ENCODE measurements around the gene RAB6B. TPM values are rescaled to one million over a fixed set of nuclear protein-coding genes. Genes with fewer than 3 reads are reported as not detected.

RAB6B gene
- total RNA-seq, 1 donor: 0.72 TPM

DNA sequence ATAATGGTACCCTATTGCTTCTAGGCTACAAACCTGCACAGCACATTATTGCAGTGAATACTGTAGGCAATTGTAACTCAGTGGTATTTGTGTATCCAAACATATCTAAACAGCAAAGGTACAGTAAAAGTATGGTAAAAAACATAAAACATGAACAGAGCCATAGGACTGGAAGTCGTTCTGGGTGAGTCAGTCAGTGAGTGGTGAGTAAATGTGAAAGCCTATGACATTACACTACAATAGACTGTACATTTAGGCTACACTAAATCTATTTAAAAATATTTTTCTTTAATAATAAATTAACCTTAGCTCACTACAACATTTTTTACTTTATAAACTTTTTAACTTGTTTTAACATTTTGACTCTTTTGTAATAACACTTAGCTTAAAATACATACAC is 21.3 kb downstream of the RAB6B start:
- Histone ChIP-seq H2AFZ (ENCODE audit: low read length) (no peak overlapping the region), H3K27me3 (ENCODE audit: insufficient read depth, low read length) (peaks cover 25% of the 10 kb centered on the region), H3K4me3 (ENCODE audit: insufficient read depth, low read length) (no peak overlapping the region), H3K4me2 (ENCODE audit: insufficient read depth, low read length) (no peak overlapping the region), H3K79me2 (ENCODE audit: insufficient read depth, low read length) (no peaks in the 10 kb centered on the region), H4K20me1 (ENCODE audit: insufficient read depth, low read length) (no peaks in the 10 kb centered on the region), H3K9me3 (ENCODE audit: low read depth, low read length) (no peaks in the 10 kb centered on the region), H3K4me1 (ENCODE audit: insufficient read depth, low read length) (no peaks in the 10 kb centered on the region), H3K27ac (ENCODE audit: low read depth, low read length) (no peak overlapping the region), H3K36me3 (ENCODE audit: insufficient read depth, low read length) (no peaks in the 10 kb centered on the region)
- DNase-seq (ENCODE audit: insufficient read length, low spot score, missing footprints): no peak
- TF ChIP-seq, protein P1, sequence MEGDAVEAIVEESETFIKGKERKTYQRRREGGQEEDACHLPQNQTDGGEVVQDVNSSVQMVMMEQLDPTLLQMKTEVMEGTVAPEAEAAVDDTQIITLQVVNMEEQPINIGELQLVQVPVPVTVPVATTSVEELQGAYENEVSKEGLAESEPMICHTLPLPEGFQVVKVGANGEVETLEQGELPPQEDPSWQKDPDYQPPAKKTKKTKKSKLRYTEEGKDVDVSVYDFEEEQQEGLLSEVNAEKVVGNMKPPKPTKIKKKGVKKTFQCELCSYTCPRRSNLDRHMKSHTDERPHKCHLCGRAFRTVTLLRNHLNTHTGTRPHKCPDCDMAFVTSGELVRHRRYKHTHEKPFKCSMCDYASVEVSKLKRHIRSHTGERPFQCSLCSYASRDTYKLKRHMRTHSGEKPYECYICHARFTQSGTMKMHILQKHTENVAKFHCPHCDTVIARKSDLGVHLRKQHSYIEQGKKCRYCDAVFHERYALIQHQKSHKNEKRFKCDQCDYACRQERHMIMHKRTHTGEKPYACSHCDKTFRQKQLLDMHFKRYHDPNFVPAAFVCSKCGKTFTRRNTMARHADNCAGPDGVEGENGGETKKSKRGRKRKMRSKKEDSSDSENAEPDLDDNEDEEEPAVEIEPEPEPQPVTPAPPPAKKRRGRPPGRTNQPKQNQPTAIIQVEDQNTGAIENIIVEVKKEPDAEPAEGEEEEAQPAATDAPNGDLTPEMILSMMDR (IDR thresholded peaks at IDR 0.05; ENCODE audit: extremely low read depth, low read depth, low read length): no peak

DNA sequence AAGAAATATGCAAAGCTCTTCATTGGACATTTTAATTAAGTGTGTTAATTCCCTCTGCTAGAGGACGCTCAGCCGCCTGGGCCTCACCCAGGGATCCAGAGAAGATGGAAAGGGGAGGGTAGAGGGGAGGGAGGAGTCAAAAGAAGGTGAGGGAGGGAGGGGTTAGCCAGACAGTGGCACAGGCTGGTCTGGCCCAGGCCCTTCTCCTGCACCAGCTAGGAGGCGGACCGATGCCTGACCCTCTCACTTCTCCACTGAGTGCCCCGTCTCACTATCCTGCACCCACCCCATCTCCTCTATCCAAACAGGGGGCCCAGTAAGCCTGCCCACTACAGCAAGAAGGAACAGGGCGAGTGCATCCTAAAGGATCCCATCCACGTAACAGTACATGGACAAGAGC is 22.9 kb downstream of the RAB6B start:
- no peak overlapping the region for H3K27ac ChIP-seq (ENCODE audit: low read depth, low read length)
- H3K9me3 ChIP-seq (ENCODE audit: low read depth, low read length): no peaks in the 10 kb centered on the region
- H3K79me2 ChIP-seq (ENCODE audit: insufficient read depth, low read length): no peaks in the 10 kb centered on the region
- peaks cover 23% of the 10 kb centered on the region for H3K27me3 ChIP-seq (ENCODE audit: insufficient read depth, low read length)
- H3K36me3 ChIP-seq (ENCODE audit: insufficient read depth, low read length): no peaks in the 10 kb centered on the region
- H3K4me3 ChIP-seq (ENCODE audit: insufficient read depth, low read length): no peak overlapping the region
- TF ChIP-seq, protein P1 (IDR thresholded peaks at IDR 0.05; ENCODE audit: extremely low read depth, low read depth, low read length): no peak
- H2AFZ ChIP-seq (ENCODE audit: low read length): no peak overlapping the region
- DNase-seq (ENCODE audit: insufficient read length, low spot score, missing footprints): no peak
- no peaks in the 10 kb centered on the region for H4K20me1 ChIP-seq (ENCODE audit: insufficient read depth, low read length)
- no peaks in the 10 kb centered on the region for H3K4me1 ChIP-seq (ENCODE audit: insufficient read depth, low read length)
- no peak overlapping the region for H3K4me2 ChIP-seq (ENCODE audit: insufficient read depth, low read length)

DNA sequence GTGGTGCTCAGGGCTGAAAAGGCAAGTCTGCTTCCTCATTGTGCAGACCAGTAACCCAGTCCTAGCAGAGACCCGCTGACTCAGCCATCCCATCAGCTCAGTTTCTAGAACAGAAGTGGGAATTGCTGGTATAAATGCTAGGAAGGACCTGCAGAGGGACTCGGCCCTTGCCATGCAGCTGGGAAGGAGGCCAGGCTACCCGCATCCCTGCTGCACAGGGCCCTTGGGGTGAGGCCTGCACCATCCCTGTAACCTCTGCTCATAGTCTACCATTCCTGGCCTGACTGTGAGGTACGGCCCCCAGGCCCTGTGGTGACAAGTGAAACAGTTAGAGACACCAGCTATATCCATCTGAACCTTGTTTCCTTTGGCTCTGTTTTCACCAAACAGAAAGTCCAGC is 23.5 kb downstream of the RAB6B start:
- Histone ChIP-seq H2AFZ (ENCODE audit: low read length) (no peak overlapping the region), H3K4me1 (ENCODE audit: insufficient read depth, low read length) (no peaks in the 10 kb centered on the region), H3K27ac (ENCODE audit: low read depth, low read length) (no peak overlapping the region), H3K9me3 (ENCODE audit: low read depth, low read length) (no peaks in the 10 kb centered on the region), H3K4me3 (ENCODE audit: insufficient read depth, low read length) (no peak overlapping the region), H3K79me2 (ENCODE audit: insufficient read depth, low read length) (no peaks in the 10 kb centered on the region), H3K36me3 (ENCODE audit: insufficient read depth, low read length) (no peaks in the 10 kb centered on the region), H3K4me2 (ENCODE audit: insufficient read depth, low read length) (no peak overlapping the region), H4K20me1 (ENCODE audit: insufficient read depth, low read length) (no peaks in the 10 kb centered on the region), H3K27me3 (ENCODE audit: insufficient read depth, low read length) (peaks cover 23% of the 10 kb centered on the region)
- TF ChIP-seq, protein P1 (IDR thresholded peaks at IDR 0.05; ENCODE audit: extremely low read depth, low read depth, low read length): no peak
- DNase-seq (ENCODE audit: insufficient read length, low spot score, missing footprints): no peak

DNA sequence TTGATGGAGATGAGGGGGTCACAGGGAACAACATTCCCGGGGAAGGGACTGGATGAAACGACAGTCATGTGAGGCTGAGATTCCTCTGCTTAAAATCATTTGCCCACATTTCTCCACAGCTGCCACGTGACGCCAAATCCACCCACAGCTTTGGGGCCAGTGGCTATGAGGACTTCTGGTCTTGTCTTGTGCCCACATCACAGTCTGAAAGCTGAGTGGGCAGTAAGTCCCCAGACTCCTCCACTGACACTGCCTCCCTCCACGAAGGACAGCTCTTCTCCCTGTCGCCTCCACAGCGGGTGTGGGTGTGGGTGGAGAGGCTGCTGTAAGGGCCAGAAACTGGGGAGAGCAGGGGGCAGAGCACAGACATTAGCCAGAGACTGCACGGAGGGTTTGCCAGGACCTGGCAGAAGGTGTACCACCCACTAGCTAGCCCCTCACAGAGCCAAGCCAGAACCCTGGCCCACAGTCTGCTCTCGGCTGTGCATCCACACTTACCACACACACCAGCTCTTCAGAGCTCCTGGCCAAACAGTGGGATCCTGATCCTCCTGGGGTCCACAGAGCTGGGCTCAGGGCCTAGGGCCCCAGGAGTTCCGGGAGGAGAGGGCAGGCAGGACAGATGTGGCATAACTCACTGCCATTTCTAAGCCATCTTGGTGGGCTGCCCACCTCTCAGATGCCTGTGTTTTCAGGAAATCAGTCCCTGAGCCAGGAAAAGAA is 24.2 kb downstream of the RAB6B start:
- H4K20me1 ChIP-seq (ENCODE audit: insufficient read depth, low read length): no peaks in the 10 kb centered on the region
- H3K4me1 ChIP-seq (ENCODE audit: insufficient read depth, low read length): no peaks in the 10 kb centered on the region
- H2AFZ ChIP-seq (ENCODE audit: low read length): no peak overlapping the region
- TF ChIP-seq, protein P1 (IDR thresholded peaks at IDR 0.05; ENCODE audit: extremely low read depth, low read depth, low read length): no peak
- no peak overlapping the region for H3K4me3 ChIP-seq (ENCODE audit: insufficient read depth, low read length)
- no peak overlapping the region for H3K27ac ChIP-seq (ENCODE audit: low read depth, low read length)
- no peak overlapping the region for H3K4me2 ChIP-seq (ENCODE audit: insufficient read depth, low read length)
- H3K27me3 ChIP-seq (ENCODE audit: insufficient read depth, low read length): peaks cover 24% of the 10 kb centered on the region
- no peaks in the 10 kb centered on the region for H3K36me3 ChIP-seq (ENCODE audit: insufficient read depth, low read length)
- no peak for DNase-seq (ENCODE audit: insufficient read length, low spot score, missing footprints)
- H3K79me2 ChIP-seq (ENCODE audit: insufficient read depth, low read length): no peaks in the 10 kb centered on the region
- no peaks in the 10 kb centered on the region for H3K9me3 ChIP-seq (ENCODE audit: low read depth, low read length)

Data from osteoblast (primary cell).